WTC11 (cell line): ENCODE measurements around the gene GATA2.

ENCODE experiments used
- FOXJ3 ChIP-seq: sonication (generic); formaldehyde crosslinking; IDR thresholded peaks from 2 replicates; pipeline ENCODE4 v1.9.0; 2021; ENCODE audit warnings: missing genetic modification reagents, mild to moderate bottlenecking, borderline replicate concordance
- MLX ChIP-seq: sonication (generic); formaldehyde crosslinking; IDR thresholded peaks from 2 replicates; pipeline ENCODE4 v1.8.1; 2023; ENCODE audit warnings: mild to moderate bottlenecking, missing genetic modification reagents, moderate library complexity
- SP1 ChIP-seq: sonication (generic); formaldehyde crosslinking; conservative IDR thresholded peaks from 2 replicates; pipeline ENCODE4 v1.8.1; 2022; ENCODE audit warnings: missing genetic modification reagents
- ZBTB21 ChIP-seq: sonication (generic); formaldehyde crosslinking; IDR thresholded peaks from 2 replicates; pipeline ENCODE4 v1.8.1; 2023; ENCODE audit warnings: mild to moderate bottlenecking, missing genetic modification reagents, borderline replicate concordance
- TF ChIP-seq, protein P1 (sequence below): sonication (generic); formaldehyde crosslinking; IDR thresholded peaks from 2 replicates; pipeline ENCODE4 v1.8.0; 2023; ENCODE audit warnings: missing genetic modification reagents, mild to moderate bottlenecking, borderline replicate concordance
- TF ChIP-seq, protein P2 (sequence below): fragments of 200-600 bp; IDR thresholded peaks from 2 replicates; pipeline ENCODE4 v1.8.0; 2022; ENCODE audit warnings: antibody characterized with exemption

DNA sequence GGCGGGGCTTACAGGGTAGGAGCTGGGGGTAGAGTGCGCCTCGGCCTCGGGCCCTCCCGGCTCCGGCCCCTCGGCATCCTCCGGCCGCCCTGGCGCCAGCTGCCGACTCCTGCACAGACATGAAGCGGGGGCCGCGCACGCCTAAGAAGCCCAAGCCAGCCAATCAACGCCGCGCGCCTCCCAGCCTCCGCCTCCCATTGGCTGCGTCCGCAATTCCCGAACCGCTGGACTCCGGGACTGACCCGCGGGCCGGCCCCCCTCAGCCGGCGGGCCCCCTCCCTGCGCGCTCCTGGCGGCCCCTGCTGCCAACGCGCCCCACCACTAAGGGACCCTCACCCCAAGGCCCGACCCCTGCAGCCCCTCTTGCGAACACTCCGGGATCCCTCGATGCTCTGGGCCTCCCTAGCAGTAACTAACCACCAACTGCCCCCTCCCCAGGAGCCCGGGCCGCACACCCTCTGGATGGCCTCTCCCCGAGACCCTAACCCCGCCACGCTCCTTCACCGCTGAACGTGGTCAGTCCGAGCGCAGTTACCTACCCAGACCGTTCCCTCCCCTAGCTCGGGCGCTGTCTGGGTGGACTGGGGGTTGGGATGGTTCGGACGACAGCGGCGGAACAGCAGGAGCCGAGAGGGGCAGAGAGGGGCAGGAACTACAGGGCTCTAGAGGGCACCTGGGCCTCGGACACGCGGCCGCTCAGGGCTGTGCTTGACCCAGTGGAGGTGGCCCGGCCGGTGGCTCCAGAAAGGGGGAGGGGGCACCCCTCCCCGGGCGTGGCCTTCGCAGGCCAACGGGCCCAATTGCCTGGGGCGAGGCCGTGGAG, 5.0 kb downstream of the GATA2 start:
- TF ChIP-seq, protein P1, sequence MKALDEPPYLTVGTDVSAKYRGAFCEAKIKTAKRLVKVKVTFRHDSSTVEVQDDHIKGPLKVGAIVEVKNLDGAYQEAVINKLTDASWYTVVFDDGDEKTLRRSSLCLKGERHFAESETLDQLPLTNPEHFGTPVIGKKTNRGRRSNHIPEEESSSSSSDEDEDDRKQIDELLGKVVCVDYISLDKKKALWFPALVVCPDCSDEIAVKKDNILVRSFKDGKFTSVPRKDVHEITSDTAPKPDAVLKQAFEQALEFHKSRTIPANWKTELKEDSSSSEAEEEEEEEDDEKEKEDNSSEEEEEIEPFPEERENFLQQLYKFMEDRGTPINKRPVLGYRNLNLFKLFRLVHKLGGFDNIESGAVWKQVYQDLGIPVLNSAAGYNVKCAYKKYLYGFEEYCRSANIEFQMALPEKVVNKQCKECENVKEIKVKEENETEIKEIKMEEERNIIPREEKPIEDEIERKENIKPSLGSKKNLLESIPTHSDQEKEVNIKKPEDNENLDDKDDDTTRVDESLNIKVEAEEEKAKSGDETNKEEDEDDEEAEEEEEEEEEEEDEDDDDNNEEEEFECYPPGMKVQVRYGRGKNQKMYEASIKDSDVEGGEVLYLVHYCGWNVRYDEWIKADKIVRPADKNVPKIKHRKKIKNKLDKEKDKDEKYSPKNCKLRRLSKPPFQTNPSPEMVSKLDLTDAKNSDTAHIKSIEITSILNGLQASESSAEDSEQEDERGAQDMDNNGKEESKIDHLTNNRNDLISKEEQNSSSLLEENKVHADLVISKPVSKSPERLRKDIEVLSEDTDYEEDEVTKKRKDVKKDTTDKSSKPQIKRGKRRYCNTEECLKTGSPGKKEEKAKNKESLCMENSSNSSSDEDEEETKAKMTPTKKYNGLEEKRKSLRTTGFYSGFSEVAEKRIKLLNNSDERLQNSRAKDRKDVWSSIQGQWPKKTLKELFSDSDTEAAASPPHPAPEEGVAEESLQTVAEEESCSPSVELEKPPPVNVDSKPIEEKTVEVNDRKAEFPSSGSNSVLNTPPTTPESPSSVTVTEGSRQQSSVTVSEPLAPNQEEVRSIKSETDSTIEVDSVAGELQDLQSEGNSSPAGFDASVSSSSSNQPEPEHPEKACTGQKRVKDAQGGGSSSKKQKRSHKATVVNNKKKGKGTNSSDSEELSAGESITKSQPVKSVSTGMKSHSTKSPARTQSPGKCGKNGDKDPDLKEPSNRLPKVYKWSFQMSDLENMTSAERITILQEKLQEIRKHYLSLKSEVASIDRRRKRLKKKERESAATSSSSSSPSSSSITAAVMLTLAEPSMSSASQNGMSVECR: no peak
- TF ChIP-seq SP1 (no peak; the same call in 1 of the 2 replicates), FOXJ3 (no peak), MLX (CRISPR knock-in tag) (no peak), ZBTB21 (CRISPR knock-in tag) (no peak)
- TF ChIP-seq, protein P2, sequence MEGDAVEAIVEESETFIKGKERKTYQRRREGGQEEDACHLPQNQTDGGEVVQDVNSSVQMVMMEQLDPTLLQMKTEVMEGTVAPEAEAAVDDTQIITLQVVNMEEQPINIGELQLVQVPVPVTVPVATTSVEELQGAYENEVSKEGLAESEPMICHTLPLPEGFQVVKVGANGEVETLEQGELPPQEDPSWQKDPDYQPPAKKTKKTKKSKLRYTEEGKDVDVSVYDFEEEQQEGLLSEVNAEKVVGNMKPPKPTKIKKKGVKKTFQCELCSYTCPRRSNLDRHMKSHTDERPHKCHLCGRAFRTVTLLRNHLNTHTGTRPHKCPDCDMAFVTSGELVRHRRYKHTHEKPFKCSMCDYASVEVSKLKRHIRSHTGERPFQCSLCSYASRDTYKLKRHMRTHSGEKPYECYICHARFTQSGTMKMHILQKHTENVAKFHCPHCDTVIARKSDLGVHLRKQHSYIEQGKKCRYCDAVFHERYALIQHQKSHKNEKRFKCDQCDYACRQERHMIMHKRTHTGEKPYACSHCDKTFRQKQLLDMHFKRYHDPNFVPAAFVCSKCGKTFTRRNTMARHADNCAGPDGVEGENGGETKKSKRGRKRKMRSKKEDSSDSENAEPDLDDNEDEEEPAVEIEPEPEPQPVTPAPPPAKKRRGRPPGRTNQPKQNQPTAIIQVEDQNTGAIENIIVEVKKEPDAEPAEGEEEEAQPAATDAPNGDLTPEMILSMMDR: no peak
